DND-41 (cell line): ENCODE results near the gene RAB11FIP5.

Source experiments
- ATAC-seq: fragments of 200-7000 bp; cut with Tn5 transposase; 3 replicates; pipeline ENCODE4 v1.9.1; 2021; ENCODE audit warnings: low read depth; ENCODE audit not compliant: insufficient read depth
- DNase-seq: peaks from one replicate; pipeline ENCODE4 v3.0.0-alpha.2; 2020
- H2AFZ ChIP-seq: 2 replicates; pipeline ENCODE4 v1.6.0; 2012; ENCODE audit warnings: low read depth, low read length
- H3K27ac ChIP-seq: 2 replicates; pipeline ENCODE4 v1.5.1; 2012; ENCODE audit warnings: low read length, inconsistent platforms
- H3K27me3 ChIP-seq: fragments of 200-600 bp; sonication (generic); 2 replicates; pipeline ENCODE4 v1.6.0; 2012; ENCODE audit warnings: low read length, mild to moderate bottlenecking, inconsistent platforms; ENCODE audit not compliant: insufficient read depth, poor library complexity
- H3K36me3 ChIP-seq: 2 replicates; pipeline ENCODE4 v1.5.1; 2012; ENCODE audit warnings: low read length, inconsistent platforms; ENCODE audit not compliant: insufficient read depth
- H3K4me1 ChIP-seq: 2 replicates; pipeline ENCODE4 v1.5.1; 2012; ENCODE audit warnings: mild to moderate bottlenecking, low read length; ENCODE audit not compliant: insufficient read depth
- H3K4me2 ChIP-seq: 2 replicates; pipeline ENCODE4 v1.6.0; 2012; ENCODE audit warnings: mild to moderate bottlenecking, moderate library complexity, low read length, inconsistent platforms; ENCODE audit not compliant: insufficient read depth
- H3K4me3 ChIP-seq, 2 experiments: fragments of 200-600 bp in 1 of 2; shearing (Covaris generic) in 1 of 2; 2 replicates each; pipeline ENCODE4 v1.5.1; 2012 to 2016; ENCODE audit warnings: inconsistent platforms in 2 of 2, low read length in 2 of 2, mild to moderate bottlenecking in 2 of 2, low read depth in 1 of 2, moderate library complexity in 1 of 2
- H3K79me2 ChIP-seq: 2 replicates; pipeline ENCODE4 v1.6.0; 2012; ENCODE audit warnings: low read length, inconsistent platforms; ENCODE audit not compliant: insufficient read depth
- H3K9ac ChIP-seq: 2 replicates; pipeline ENCODE4 v1.6.0; 2012; ENCODE audit warnings: low read depth, mild to moderate bottlenecking, inconsistent platforms, low read length, moderate library complexity
- H3K9me3 ChIP-seq: 2 replicates; pipeline ENCODE4 v1.5.1; 2012; ENCODE audit warnings: low read length, moderate library complexity, mild to moderate bottlenecking, inconsistent platforms; ENCODE audit not compliant: insufficient read depth, severe bottlenecking
- H4K20me1 ChIP-seq: 2 replicates; pipeline ENCODE4 v1.6.0; 2012; ENCODE audit warnings: low read length; ENCODE audit not compliant: insufficient read depth
- EZH2 ChIP-seq: IDR thresholded peaks from 3 replicates; pipeline ENCODE4 v1.6.1; 2012; ENCODE audit warnings: borderline replicate concordance, low read depth, mild to moderate bottlenecking, moderate library complexity, low read length, inconsistent platforms; ENCODE audit not compliant: severe bottlenecking
- TF ChIP-seq, protein P1 (sequence below): IDR thresholded peaks from 2 replicates; pipeline ENCODE4 v1.5.1; 2012; ENCODE audit warnings: borderline replicate concordance, low read length, moderate library complexity, mild to moderate bottlenecking; ENCODE audit not compliant: poor library complexity, severe bottlenecking; ENCODE audit errors: extremely low read depth

The RAB11FIP5 gene

GRCh38 chr2:73074110-73075069 lies 38.4 kb downstream of the RAB11FIP5 start:
- H3K4me3 ChIP-seq, result no peak overlapping the region
- H2AFZ ChIP-seq, result no peak overlapping the region
- no peaks in the 10 kb centered on the region for H4K20me1 ChIP-seq
- no peak overlapping the region for H3K27ac ChIP-seq
- no peak overlapping the region for H3K9ac ChIP-seq
- H3K4me2 ChIP-seq, result no peak overlapping the region
- no peak for ATAC-seq
- H3K4me1 ChIP-seq, result peaks cover 23% of the 10 kb centered on the region
- H3K79me2 ChIP-seq, result peaks cover 15% of the 10 kb centered on the region
- H3K27me3 ChIP-seq, result peaks cover 20% of the 10 kb centered on the region
- no peak for TF ChIP-seq EZH2
- TF ChIP-seq, protein P1, sequence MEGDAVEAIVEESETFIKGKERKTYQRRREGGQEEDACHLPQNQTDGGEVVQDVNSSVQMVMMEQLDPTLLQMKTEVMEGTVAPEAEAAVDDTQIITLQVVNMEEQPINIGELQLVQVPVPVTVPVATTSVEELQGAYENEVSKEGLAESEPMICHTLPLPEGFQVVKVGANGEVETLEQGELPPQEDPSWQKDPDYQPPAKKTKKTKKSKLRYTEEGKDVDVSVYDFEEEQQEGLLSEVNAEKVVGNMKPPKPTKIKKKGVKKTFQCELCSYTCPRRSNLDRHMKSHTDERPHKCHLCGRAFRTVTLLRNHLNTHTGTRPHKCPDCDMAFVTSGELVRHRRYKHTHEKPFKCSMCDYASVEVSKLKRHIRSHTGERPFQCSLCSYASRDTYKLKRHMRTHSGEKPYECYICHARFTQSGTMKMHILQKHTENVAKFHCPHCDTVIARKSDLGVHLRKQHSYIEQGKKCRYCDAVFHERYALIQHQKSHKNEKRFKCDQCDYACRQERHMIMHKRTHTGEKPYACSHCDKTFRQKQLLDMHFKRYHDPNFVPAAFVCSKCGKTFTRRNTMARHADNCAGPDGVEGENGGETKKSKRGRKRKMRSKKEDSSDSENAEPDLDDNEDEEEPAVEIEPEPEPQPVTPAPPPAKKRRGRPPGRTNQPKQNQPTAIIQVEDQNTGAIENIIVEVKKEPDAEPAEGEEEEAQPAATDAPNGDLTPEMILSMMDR, result no peak
- DNase-seq, result no peak
- no peaks in the 10 kb centered on the region; the same call in 1 of the 2 replicates for H3K36me3 ChIP-seq
- H3K9me3 ChIP-seq, result no peaks in the 10 kb centered on the region

DNA sequence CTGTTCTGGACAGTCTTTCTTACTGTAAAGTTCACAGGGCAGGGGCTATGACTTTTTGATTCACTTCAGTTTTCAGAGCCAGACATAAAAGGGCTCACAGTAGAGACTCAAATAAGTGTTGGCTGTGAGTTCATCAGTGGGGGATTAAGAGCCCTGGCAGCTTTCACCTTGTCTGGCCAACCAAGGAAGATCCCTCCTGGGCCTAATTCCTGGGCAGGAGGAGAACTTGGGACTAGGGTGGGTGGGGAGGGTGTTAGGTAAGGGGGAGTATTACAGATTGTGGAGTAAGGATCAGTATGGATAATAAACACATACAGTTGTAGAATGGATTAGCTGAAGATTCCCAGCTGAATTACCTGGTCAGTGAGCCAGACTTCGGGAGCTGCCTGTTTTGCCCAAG lies 40.3 kb downstream of the RAB11FIP5 start:
- Histone ChIP-seq H3K9ac (peak overlapping the region; percentile 70), H4K20me1 (no peaks in the 10 kb centered on the region), H2AFZ (peak overlapping the region; percentile 88), H3K4me3 (peak overlapping the region in 1 of 2 experiments; percentile 61; a peak in 2 of 4 replicates), H3K79me2 (peaks cover 34% of the 10 kb centered on the region), H3K4me2 (peak overlapping the region; percentile 80), H3K27ac (peak overlapping the region; percentile 79), H3K9me3 (no peaks in the 10 kb centered on the region), H3K27me3 (peaks cover 8% of the 10 kb centered on the region), H3K36me3 (no peaks in the 10 kb centered on the region; the same call in 1 of the 2 replicates), H3K4me1 (peaks cover 32% of the 10 kb centered on the region)
- DNase-seq (no peak), ATAC-seq (no peak)
- TF ChIP-seq, protein P1, result no peak
- no peak for TF ChIP-seq EZH2

DNA sequence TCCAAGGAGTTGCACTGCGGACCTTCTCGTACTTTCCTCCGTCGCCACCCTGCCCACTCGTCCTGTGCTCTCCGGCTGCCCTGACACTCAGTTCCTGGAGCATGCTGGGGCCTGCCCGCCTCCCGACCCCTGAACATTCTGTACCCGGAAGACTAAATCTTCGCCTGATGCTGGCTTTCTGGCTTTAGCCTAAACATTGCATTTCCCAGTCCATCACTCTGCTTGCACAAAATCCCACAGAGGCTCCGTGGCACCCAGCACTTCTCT lies 40.7 kb downstream of the RAB11FIP5 start:
- peak; percentile 20 for ATAC-seq
- Histone ChIP-seq H3K4me3 (peak overlapping the region; percentile 53 to 61; a peak in 3 of 4 replicates), H3K4me2 (peak overlapping the region; percentile 80), H3K9me3 (no peaks in the 10 kb centered on the region), H3K27ac (peak overlapping the region; percentile 79), H3K79me2 (peaks cover 34% of the 10 kb centered on the region), H3K36me3 (no peaks in the 10 kb centered on the region; the same call in 1 of the 2 replicates), H3K9ac (peak overlapping the region; percentile 70), H4K20me1 (no peaks in the 10 kb centered on the region), H3K27me3 (peaks cover 4% of the 10 kb centered on the region), H3K4me1 (peaks cover 32% of the 10 kb centered on the region), H2AFZ (peak overlapping the region; percentile 88)
- peak; percentile 49 for DNase-seq
- no peak for TF ChIP-seq EZH2
- TF ChIP-seq, protein P1, result no peak
